Head of caudate nucleus (tissue), 42 donors: ENCODE measurements around the gene PARD3.

ENCODE experiments used
- DNase-seq, 42 donors: peaks; one replicate each; pipeline versions ENCODE4 v3.0.0 to v3.0.0-alpha.2; 2020 to 2021; ENCODE audit warnings: mixed read lengths in 7 of 42
- intact Hi-C: fragments of 100-400 bp; cut with DNase I; formaldehyde crosslinking; loops from one replicate; pipeline ENCODE4 v1.15.0; 2022

The PARD3 gene

GRCh38 chr10:34098821-34099567 is 716.1 kb downstream of the PARD3 start:
- DNase-seq = peak in 1 of 42 donors; percentile 20
- intact Hi-C loops = no loop called here

DNA sequence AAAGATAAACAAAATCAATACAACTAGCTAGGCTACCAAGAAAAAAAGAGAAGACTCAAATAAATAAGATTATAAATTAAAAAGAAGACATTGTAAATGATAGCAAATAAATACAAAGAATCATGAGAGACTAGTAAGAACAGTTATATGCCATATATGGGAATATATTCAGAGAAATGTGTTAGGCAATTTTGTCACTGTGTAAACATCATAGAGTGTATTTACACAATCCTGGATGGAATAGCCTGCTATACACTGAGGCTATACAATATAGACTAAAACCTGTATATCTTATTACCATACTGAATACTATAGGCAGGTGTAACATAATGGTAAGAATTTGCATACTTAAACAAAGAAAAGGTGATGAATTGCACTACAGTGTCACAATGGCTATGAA is 717.4 kb downstream of the PARD3 start:
- no peak for DNase-seq
- intact Hi-C loops = no loop called here

GRCh38 chr10:34094961-34095360 is 720.1 kb downstream of the PARD3 start:
- no peak for DNase-seq

DNA sequence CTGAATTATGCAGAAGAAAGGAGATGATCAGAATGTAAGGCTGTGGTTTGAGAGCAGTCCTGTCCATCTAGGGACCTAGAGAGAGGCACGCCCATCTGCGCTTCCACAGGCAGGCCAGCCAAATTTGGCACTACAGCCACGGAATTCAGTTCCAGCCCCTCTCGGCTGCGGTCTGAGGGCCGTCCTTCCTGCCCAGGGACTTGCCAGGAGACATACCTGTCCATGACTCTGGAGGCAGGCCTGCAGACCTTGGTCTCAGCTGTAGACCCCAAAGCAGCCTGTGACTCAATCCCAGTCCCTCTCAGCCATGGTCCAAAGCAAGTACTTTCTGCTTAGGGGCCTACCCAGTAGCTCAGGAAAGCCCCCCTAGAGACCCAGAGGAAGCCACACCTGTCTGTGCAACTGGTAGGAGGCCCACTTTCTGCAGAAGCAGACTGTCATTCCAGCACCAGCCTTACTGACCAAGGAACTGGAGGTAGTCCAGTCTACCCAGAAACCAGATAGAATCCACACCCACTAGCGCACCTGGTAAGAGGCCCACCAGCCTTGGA is 720.9 kb downstream of the PARD3 start:
- DNase-seq = peak in 2 of 42 donors; percentile 12 to 23
- intact Hi-C loops = no loop called here

More at GRCh38 chr10:34094961-34095360, 720.1 kb downstream of the PARD3 start:
- intact Hi-C loops = no loop called here

- DNase-seq = no peak
- intact Hi-C loops = no loop called here
These were observed 722.2 kb downstream of the PARD3 start for GRCh38 chr10:34092891-34093290.

- intact Hi-C loops = no loop called here
- DNase-seq = peak in 2 of 42 donors; percentile 10 to 32
These were observed 723.4 kb downstream of the PARD3 start for GRCh38 chr10:34091635-34092195.

- DNase-seq = peak in 1 of 42 donors; percentile 16
- intact Hi-C loops = no loop called here
These were observed 725.8 kb downstream of the PARD3 start for GRCh38 chr10:34089253-34089652.

GRCh38 chr10:34088208-34088794 is 726.8 kb downstream of the PARD3 start:
- intact Hi-C loops = no loop called here
- DNase-seq = no peak

DNA sequence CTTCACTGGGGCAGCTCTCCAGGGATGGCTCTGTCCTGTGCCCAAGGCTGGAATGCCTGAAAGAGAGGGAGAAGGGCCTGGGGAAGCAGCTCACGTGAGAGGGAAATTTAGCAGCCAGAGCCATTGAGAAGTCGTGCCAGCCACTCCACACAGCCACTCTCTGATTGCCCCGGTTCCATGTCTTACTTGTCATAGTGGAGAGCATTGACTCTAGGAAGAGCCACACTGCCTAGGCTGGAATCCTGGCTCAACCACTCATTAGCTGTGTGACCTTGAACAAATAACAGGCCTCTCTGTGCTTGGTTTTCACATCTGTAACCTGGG is 728.0 kb downstream of the PARD3 start:
- DNase-seq = peak in 1 of 42 donors; percentile 21
- intact Hi-C loops = no loop called here

GRCh38 chr10:34083567-34083966 is 731.5 kb downstream of the PARD3 start:
- intact Hi-C loops = no loop called here
- DNase-seq = no peak

DNA sequence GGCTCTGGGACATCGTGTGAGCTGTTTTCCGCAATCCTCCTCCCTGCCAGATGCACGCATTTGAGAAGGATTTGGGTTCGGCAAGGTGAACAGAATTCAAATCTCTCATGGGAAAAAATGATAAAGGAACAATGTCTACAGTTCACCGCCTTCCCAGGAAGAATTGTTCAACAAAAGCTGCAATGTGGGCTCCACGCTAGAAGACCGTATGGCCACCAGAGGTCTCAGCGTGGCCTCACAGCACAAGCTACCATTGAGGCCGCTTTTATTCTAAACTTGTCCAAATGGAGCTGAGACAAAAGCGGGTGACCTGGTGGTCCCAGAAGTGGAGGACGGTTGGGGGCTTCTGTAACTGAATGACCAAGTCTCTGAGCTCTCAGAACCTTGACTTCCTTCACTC is 733.1 kb downstream of the PARD3 start:
- DNase-seq = no peak
- intact Hi-C loops = no loop called here

DNA sequence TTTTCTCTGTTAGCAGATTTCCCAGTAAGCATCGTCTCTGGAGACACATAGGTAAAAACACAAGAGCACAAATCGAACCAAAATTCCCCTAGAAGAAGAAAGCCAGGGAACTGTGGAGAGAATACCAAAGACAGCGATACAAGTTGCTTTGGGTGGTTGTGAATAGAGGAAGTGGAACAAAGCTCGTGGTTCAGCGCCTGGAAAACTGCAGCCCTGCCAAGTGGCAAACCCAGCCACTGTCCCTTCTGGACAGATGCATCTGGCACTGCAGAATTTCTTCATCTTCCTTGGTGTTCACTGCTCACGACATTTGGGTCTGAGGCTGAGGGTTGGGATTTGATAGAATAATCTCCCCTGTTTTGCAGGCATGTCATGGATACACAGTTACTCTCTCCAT is 733.8 kb downstream of the PARD3 start:
- DNase-seq = peak in 9 of 42 donors; percentile 13 to 41 (median 23)
- intact Hi-C loops = no loop called here

DNA sequence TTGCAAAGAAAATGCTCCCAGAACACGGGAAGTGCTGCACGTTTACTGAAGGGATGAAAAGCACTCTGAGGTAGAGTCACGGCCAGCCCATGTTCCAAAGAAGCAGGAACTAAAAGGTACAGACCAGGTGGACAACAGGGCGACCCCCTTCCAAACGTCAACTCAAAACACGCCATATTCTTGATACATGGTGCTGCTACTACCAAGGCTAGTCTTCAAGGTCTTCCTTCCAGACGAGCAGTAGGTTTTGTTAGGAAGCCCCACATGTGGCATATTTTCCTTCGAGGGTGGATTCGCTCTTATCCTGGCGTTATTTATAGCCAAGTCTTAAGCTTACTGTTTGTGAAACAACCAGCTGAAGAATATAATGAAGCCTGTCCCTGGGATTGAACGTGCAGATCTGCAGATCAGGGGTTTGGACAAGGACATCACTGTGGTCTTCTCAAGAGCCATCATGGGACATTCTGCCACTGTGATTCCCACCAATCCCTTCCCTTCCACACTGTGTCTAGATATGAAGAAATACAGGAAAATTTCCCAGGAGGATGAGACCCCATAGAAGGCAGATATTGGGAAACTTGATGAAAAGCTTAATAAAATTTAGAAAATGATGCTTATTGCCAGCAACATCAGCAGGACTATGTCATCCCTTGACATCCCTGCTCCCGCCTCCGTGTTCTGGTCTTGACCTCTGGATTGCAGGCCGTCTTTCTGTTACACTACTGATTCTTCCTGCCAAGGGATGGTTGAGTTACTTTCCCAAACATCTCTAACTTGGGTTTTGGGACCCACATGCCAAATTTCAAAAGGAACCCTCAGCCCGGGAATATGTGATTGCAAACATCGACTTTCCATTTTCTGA is 734.4 kb downstream of the PARD3 start:
- intact Hi-C loops = no loop called here
- DNase-seq = no peak

GRCh38 chr10:34079702-34080484 is 735.2 kb downstream of the PARD3 start:
- DNase-seq = no peak
- intact Hi-C loops = no loop called here

GRCh38 chr10:34078745-34079470 is 736.2 kb downstream of the PARD3 start:
- no peak for DNase-seq
- intact Hi-C loops = no loop called here

DNA sequence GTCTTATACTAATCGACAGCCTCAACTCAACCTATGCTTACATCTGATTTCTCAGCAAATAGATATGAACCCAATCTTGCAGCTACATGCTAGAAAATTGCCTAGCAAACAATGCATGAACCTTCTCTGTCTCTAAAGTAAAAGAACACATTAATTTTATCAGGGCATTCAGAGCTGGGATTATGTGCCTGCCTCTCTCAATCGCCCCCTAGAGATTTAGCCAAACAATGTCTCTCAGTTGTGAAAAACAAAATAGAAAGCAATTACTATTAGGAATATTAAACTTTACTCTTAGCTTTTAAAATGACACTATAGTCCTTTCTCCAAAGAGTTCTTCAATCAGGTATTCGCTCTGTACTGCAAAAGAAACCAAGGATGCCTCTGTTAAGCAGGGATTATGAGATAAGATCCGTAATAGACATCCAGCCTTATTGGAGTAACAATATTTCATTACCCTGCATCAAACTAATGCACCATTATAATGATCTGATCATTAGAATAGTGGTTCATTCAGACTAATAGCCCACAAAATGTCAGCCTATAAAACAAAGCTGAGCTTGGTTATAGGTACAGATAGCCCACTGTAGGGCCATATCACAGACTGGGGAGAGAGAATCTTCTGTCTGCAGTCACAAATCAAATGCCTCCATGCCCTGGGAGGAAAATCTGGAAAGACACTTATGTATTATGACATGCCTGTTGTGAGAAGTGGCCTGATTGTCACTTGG is 736.9 kb downstream of the PARD3 start:
- intact Hi-C loops = no loop called here
- DNase-seq = no peak

GRCh38 chr10:34076443-34076842 is 738.7 kb downstream of the PARD3 start:
- intact Hi-C loops = no loop called here
- no peak for DNase-seq
